ENCODE data around the gene SGMS2.

DNA sequence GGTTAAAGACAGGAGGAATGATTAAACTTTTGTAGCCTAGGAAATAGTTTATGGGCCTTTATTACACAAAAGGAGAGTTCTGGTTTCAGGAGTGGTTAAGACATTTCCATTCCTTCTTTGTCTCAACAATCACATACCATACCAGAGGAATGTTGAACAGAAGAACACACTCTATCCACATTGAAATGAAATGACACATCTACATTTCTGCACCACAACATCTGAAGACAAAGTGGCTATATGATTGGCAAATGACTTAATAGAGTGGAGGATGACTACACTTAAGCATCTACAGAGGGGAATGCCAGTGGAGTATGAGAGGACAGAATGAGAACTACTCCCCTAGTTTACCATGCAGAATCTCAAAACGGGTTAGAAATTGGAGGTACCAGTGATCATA is 114.6 kb downstream of the SGMS2 start:
- TF ChIP-seq CTCF (IDR thresholded peaks at IDR 0.05), result no peak
- no peak for TF ChIP-seq POLR2A (IDR thresholded peaks at IDR 0.05)
